ENCODE data around the gene ASB10.

Gene ASB10

GRCh38 chr7:151135866-151136843 lies 50.9 kb downstream of the ASB10 start:
- DNase-seq: no peak

GRCh38 chr7:151135525-151135845 lies 51.6 kb downstream of the ASB10 start:
- DNase-seq: no peak

GRCh38 chr7:151134743-151135524 lies 52.1 kb downstream of the ASB10 start:
- DNase-seq: no peak

GRCh38 chr7:151133986-151134742 lies 52.9 kb downstream of the ASB10 start:
- no peak for DNase-seq

GRCh38 chr7:151133266-151133985 lies 53.6 kb downstream of the ASB10 start:
- no peak for DNase-seq

GRCh38 chr7:151132461-151133205 lies 54.4 kb downstream of the ASB10 start:
- DNase-seq: no peak

- DNase-seq: no peak
These were observed 55.3 kb downstream of the ASB10 start for GRCh38 chr7:151131592-151132293.

GRCh38 chr7:151131224-151131591 lies 55.8 kb downstream of the ASB10 start:
- no peak for DNase-seq

GRCh38 chr7:151130741-151131157 lies 56.3 kb downstream of the ASB10 start:
- DNase-seq: no peak

GRCh38 chr7:151129960-151130591 lies 57.0 kb downstream of the ASB10 start:
- no peak for DNase-seq

GRCh38 chr7:151129117-151129959 lies 57.7 kb downstream of the ASB10 start:
- no peak for DNase-seq

GRCh38 chr7:151128716-151129115 lies 58.3 kb downstream of the ASB10 start:
- no peak for DNase-seq

- no peak for DNase-seq
These were observed 58.9 kb downstream of the ASB10 start for GRCh38 chr7:151128144-151128543.

GRCh38 chr7:151126491-151127137 lies 60.4 kb downstream of the ASB10 start:
- DNase-seq: no peak

GRCh38 chr7:151125846-151126481 lies 61.1 kb downstream of the ASB10 start:
- DNase-seq: no peak

Data from activated CD8-positive, alpha-beta memory T cell treated with anti-CD3 and anti-CD28 coated beads for 24 hours (primary cell).